Liver (tissue), 4 donors: ENCODE results near the gene OR13C4. TPM values are rescaled to one million over a fixed set of nuclear protein-coding genes. Genes with fewer than 3 reads are reported as not detected.

Source experiments
- polyA plus RNA-seq, 2 donors: library from polyadenylated mRNA; stranded (reverse) in 1 of 2; unstranded in 1 of 2; fragments of 200-250 nt in 1 of 2; fragments of >200 nt in 1 of 2; fragmentation: Nextera tagmentation in 1 of 2; extraction: Ambion mirVana in 1 of 2; gene quantifications; one replicate each; pipeline versions ENCODE4 v1.2.1 to v1.2.3, GENCODE V29; 2013 to 2015
- total RNA-seq, 2 donors: library from RNA; depleted of rRNA; stranded (reverse); fragments of >200 nt; gene quantifications; one replicate each; pipeline ENCODE4 v1.2.3, GENCODE V29; 2014
- donor health status: healthy.
- donor health status: healthy.
- donor health status: healthy.

OR13C4 gene
- total and polyA plus RNA-seq, 4 donors: 0.14 to 0.17 TPM; not detected in 2

Other genes starting within 250 kb of the OR13C4 start
- not detected for gene OR13F1, start 22.9 kb downstream of the OR13C4 start, total RNA-seq
- not detected for gene OR13F1, start 22.9 kb downstream of the OR13C4 start, polyA plus RNA-seq
- gene OR13C3, start 9.6 kb upstream of the OR13C4 start, total RNA-seq: under 1 TPM in 1 of 2 donors, not detected in 1; 0.17 TPM
- gene OR13C3, start 9.6 kb upstream of the OR13C4 start, polyA plus RNA-seq: not detected
- not detected for gene OR13C8, start 42.0 kb upstream of the OR13C4 start, total RNA-seq
- not detected for gene OR13C8, start 42.0 kb upstream of the OR13C4 start, polyA plus RNA-seq
- not detected for gene OR13C5, start 72.2 kb upstream of the OR13C4 start, total RNA-seq
- not detected for gene OR13C5, start 72.2 kb upstream of the OR13C4 start, polyA plus RNA-seq
- gene OR13C2, start 78.4 kb upstream of the OR13C4 start, total RNA-seq: not detected
- gene OR13C2, start 78.4 kb upstream of the OR13C4 start, polyA plus RNA-seq: not detected
- under 1 TPM in 1 of 2 donors, not detected in 1; 0.25 TPM for gene OR13C9, start 91.0 kb upstream of the OR13C4 start, total RNA-seq
- gene OR13C9, start 91.0 kb upstream of the OR13C4 start, polyA plus RNA-seq: not detected
- gene OR13D1, start 167.3 kb upstream of the OR13C4 start, total RNA-seq: not detected
- gene OR13D1, start 167.3 kb upstream of the OR13C4 start, polyA plus RNA-seq: not detected
- gene NIPSNAP3A, start 220.5 kb upstream of the OR13C4 start, total RNA-seq: 10 to 100 TPM; 18.7 to 41.2 TPM
- 10 to 100 TPM; 28.0 to 36.2 TPM for gene NIPSNAP3A, start 220.5 kb upstream of the OR13C4 start, polyA plus RNA-seq
- 1 to 10 TPM; 1.3 to 2.1 TPM for gene NIPSNAP3B, start 236.9 kb upstream of the OR13C4 start, total RNA-seq
- gene NIPSNAP3B, start 236.9 kb upstream of the OR13C4 start, polyA plus RNA-seq: under 1 TPM; 0.62 to 0.76 TPM